PC-3 (cell line): Measurements from ENCODE around the gene CACNA1I.

Experiments
- EZH2 ChIP-seq: fragments of 300-600 bp; sonication (generic); IDR thresholded peaks from one replicate; pipeline ENCODE4 v1.6.1; 2017; ENCODE audit warnings: antibody characterized with exemption, mild to moderate bottlenecking, low read length; ENCODE audit not compliant: unreplicated experiment
- EZH2phosphoT487 ChIP-seq: fragments of 300-600 bp; sonication (generic); IDR thresholded peaks from 2 replicates; pipeline ENCODE4 v1.6.1; 2018; ENCODE audit warnings: mild to moderate bottlenecking, antibody characterized with exemption, low read length, borderline replicate concordance
- TF ChIP-seq, protein P1 (sequence below): fragments of 300-600 bp; sonication (generic); conservative IDR thresholded peaks from 2 replicates; pipeline ENCODE4 v1.5.1; 2017; ENCODE audit warnings: antibody characterized with exemption, low read depth, mild to moderate bottlenecking, low read length

- TF ChIP-seq EZH2phosphoT487 (no peak), EZH2 (no peak)
- TF ChIP-seq, protein P1, sequence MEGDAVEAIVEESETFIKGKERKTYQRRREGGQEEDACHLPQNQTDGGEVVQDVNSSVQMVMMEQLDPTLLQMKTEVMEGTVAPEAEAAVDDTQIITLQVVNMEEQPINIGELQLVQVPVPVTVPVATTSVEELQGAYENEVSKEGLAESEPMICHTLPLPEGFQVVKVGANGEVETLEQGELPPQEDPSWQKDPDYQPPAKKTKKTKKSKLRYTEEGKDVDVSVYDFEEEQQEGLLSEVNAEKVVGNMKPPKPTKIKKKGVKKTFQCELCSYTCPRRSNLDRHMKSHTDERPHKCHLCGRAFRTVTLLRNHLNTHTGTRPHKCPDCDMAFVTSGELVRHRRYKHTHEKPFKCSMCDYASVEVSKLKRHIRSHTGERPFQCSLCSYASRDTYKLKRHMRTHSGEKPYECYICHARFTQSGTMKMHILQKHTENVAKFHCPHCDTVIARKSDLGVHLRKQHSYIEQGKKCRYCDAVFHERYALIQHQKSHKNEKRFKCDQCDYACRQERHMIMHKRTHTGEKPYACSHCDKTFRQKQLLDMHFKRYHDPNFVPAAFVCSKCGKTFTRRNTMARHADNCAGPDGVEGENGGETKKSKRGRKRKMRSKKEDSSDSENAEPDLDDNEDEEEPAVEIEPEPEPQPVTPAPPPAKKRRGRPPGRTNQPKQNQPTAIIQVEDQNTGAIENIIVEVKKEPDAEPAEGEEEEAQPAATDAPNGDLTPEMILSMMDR: no peak
These were observed 53.9 kb downstream of the CACNA1I start for GRCh38 chr22:39624501-39624821.
